Effector memory CD8-positive, alpha-beta T cell (primary cell): ENCODE measurements around the gene SGMS2.

Source experiments
- ATAC-seq: fragments of 150-1000 bp; cut with Tn5 transposase; replicated peaks from 2 replicates; pipeline ENCODE4 v1.10.0; 2021; ENCODE audit warnings: mild to moderate bottlenecking, moderate library complexity
- DNase-seq, 3 experiments: peaks; one replicate each; pipeline ENCODE4 v3.0.0; 2021
- H3K27ac Mint-ChIP-seq, 2 donors: one replicate each; pipeline ENCODE4 v1.8.0; 2022; ENCODE audit warnings: mild to moderate bottlenecking in 2 of 2, mixed read lengths in 2 of 2, moderate library complexity in 2 of 2
- H3K27me3 Mint-ChIP-seq, 2 donors: one replicate each; pipeline ENCODE4 v1.8.0; 2022; ENCODE audit warnings: mixed read lengths in 2 of 2
- H3K36me3 Mint-ChIP-seq: one replicate; pipeline ENCODE4 v1.8.0; 2022; ENCODE audit warnings: mild to moderate bottlenecking, moderate library complexity, mixed read lengths; ENCODE audit not compliant: insufficient read depth
- H3K4me1 Mint-ChIP-seq, 2 donors: one replicate each; pipeline ENCODE4 v1.8.0; 2022; ENCODE audit warnings: low read depth in 2 of 2, mixed read lengths in 2 of 2
- H3K4me3 Mint-ChIP-seq, 2 donors: one replicate each; pipeline ENCODE4 v1.8.0; 2022; ENCODE audit warnings: mild to moderate bottlenecking in 2 of 2, mixed read lengths in 2 of 2, moderate library complexity in 2 of 2
- H3K9me3 Mint-ChIP-seq, 2 donors: one replicate each; pipeline ENCODE4 v1.8.0; 2022; ENCODE audit warnings: mixed read lengths in 2 of 2

The SGMS2 gene

DNA sequence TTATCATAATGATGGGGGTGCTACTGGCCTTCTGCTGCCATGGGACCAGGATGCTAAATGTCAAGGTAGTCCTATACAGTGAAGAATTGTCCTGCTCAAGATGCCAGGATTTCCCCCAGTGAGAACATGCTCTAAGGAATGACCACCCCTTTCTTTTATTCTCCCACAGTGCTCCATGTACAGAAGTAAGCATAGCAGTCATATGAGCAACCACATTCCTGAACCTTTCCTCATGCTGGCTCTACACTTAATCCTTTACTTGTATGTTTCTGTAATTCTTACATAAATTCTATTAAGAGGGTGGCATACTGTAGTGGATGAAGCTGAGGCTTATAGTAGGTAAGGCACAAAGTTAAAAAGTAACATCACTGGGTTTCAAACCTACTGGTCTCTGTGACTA is 126.8 kb downstream of the SGMS2 start:
- H3K36me3 Mint-ChIP-seq, result peaks cover 6% of the 10 kb centered on the region

DNA sequence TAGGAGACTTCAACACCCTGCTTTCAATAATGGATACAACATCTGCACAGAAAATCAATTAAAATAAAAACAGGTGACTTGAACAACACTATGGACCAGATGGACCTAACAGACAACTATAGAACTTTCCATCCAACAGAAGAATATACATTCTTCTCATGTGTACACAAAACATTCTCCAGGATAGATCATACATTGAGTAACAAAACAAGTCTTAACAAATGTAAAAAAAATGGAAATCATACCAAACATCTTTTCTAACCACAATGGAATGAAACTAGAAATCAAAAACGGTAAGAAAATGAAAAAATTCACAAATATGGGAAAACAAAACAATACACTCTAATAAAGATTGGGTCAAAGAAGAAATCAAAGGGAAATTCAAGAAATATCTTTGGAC is 131.3 kb downstream of the SGMS2 start:
- Mint-ChIP-seq H3K9me3 (peaks cover 5 to 11% of the 10 kb centered on the region in 2 donors), H3K36me3 (peaks cover 7% of the 10 kb centered on the region), H3K27me3 (peaks cover 27 to 46% of the 10 kb centered on the region in 2 donors), H3K4me3 (no peak overlapping the region), H3K4me1 (no peaks in the 10 kb centered on the region), H3K27ac (no peak overlapping the region)
- DNase-seq (no peak), ATAC-seq (no peak)

More for the DNA sequence above, 126.8 kb downstream of the SGMS2 start:
- H3K4me1 Mint-ChIP-seq, result no peaks in the 10 kb centered on the region
- H3K27ac Mint-ChIP-seq, result no peak overlapping the region
- DNase-seq, result no peak
- H3K27me3 Mint-ChIP-seq, result peaks cover 10 to 13% of the 10 kb centered on the region in 2 donors
- no peak overlapping the region for H3K4me3 Mint-ChIP-seq
- peaks cover 1 to 7% of the 10 kb centered on the region in 2 donors for H3K9me3 Mint-ChIP-seq
- no peak for ATAC-seq
